ENCODE data around the gene DNTTIP2. TPM values are rescaled to one million over a fixed set of nuclear protein-coding genes. Genes with fewer than 3 reads are reported as not detected.

DNTTIP2 gene
- polyA plus RNA-seq, 1 donor from 2014 or later: 43.8 TPM

- Histone ChIP-seq H3K9me3 (ENCODE audit: low read length) (no peaks in the 10 kb centered on the region), H3K36me3 (ENCODE audit: insufficient read depth, low read length) (peaks cover 4% of the 10 kb centered on the region), H3K4me2 (ENCODE audit: low read length) (no peak overlapping the region), H2AFZ (ENCODE audit: low read depth, low read length) (no peak overlapping the region), H3K9ac (ENCODE audit: low read length) (no peak overlapping the region), H3K27me3 (ENCODE audit: insufficient read depth, low read depth, low read length) (no peaks in the 10 kb centered on the region), H3K4me3 (ENCODE audit: low read length) (no peak overlapping the region), H3F3A (ENCODE audit: insufficient read depth, low read length, poor library complexity, severe bottlenecking) (no peaks in the 10 kb centered on the region), H3K9me2 (ENCODE audit: insufficient read depth, low read length) (no peaks in the 10 kb centered on the region), H3K27ac (ENCODE audit: low read length) (no peak overlapping the region), H3K79me2 (replicated peaks; ENCODE audit: insufficient read depth, low read length) (no peaks in the 10 kb centered on the region), H4K20me1 (ENCODE audit: insufficient read depth) (no peaks in the 10 kb centered on the region)
- TF ChIP-seq, protein P1, sequence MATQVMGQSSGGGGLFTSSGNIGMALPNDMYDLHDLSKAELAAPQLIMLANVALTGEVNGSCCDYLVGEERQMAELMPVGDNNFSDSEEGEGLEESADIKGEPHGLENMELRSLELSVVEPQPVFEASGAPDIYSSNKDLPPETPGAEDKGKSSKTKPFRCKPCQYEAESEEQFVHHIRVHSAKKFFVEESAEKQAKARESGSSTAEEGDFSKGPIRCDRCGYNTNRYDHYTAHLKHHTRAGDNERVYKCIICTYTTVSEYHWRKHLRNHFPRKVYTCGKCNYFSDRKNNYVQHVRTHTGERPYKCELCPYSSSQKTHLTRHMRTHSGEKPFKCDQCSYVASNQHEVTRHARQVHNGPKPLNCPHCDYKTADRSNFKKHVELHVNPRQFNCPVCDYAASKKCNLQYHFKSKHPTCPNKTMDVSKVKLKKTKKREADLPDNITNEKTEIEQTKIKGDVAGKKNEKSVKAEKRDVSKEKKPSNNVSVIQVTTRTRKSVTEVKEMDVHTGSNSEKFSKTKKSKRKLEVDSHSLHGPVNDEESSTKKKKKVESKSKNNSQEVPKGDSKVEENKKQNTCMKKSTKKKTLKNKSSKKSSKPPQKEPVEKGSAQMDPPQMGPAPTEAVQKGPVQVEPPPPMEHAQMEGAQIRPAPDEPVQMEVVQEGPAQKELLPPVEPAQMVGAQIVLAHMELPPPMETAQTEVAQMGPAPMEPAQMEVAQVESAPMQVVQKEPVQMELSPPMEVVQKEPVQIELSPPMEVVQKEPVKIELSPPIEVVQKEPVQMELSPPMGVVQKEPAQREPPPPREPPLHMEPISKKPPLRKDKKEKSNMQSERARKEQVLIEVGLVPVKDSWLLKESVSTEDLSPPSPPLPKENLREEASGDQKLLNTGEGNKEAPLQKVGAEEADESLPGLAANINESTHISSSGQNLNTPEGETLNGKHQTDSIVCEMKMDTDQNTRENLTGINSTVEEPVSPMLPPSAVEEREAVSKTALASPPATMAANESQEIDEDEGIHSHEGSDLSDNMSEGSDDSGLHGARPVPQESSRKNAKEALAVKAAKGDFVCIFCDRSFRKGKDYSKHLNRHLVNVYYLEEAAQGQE (IDR thresholded peaks at IDR 0.05; ENCODE audit: borderline replicate concordance): no peak
- TF ChIP-seq TAF1 (IDR thresholded peaks at IDR 0.05; ENCODE audit: low read depth) (no peak), EP300 (conservative IDR thresholded peaks at IDR 0.05; ENCODE audit: poor library complexity, severe bottlenecking) (no peak), RAD21 (conservative IDR thresholded peaks at IDR 0.05) (no peak), POLR2AphosphoS5 (IDR thresholded peaks at IDR 0.05) (no peak), MXI1 (conservative IDR thresholded peaks at IDR 0.05; ENCODE audit: poor library complexity, severe bottlenecking) (no peak), SMC3 (conservative IDR thresholded peaks at IDR 0.05; ENCODE audit: poor library complexity) (no peak), EZH2 (IDR thresholded peaks at IDR 0.05; ENCODE audit: borderline replicate concordance, insufficient read depth, low read length, poor library complexity, severe bottlenecking) (no peak)
- TF ChIP-seq, protein P2, sequence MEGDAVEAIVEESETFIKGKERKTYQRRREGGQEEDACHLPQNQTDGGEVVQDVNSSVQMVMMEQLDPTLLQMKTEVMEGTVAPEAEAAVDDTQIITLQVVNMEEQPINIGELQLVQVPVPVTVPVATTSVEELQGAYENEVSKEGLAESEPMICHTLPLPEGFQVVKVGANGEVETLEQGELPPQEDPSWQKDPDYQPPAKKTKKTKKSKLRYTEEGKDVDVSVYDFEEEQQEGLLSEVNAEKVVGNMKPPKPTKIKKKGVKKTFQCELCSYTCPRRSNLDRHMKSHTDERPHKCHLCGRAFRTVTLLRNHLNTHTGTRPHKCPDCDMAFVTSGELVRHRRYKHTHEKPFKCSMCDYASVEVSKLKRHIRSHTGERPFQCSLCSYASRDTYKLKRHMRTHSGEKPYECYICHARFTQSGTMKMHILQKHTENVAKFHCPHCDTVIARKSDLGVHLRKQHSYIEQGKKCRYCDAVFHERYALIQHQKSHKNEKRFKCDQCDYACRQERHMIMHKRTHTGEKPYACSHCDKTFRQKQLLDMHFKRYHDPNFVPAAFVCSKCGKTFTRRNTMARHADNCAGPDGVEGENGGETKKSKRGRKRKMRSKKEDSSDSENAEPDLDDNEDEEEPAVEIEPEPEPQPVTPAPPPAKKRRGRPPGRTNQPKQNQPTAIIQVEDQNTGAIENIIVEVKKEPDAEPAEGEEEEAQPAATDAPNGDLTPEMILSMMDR (IDR thresholded peaks at IDR 0.05; ENCODE audit: poor library complexity, severe bottlenecking): no peak
Observed at GRCh38 chr1:93888900-93889299, 9.9 kb upstream of the DNTTIP2 start.

DNA sequence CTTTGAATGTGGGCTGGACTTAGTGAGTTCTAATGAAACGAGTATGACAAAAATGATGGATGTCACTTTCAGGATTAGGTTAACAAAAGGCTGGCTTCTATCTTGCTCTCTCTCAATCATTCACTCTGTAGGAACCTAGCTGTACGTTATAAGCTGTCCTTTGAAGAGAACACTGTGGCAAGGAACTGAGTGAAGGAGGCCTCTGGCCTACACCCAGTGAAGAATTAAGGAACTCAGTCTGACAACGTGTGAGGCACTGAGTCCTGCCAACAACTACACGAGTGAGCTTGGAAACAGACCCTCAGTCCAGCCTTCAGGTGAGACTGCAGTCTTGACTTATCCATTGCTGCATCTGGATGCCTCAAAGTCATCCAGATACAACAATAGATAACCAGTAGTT lies 3.3 kb upstream of the DNTTIP2 start:
- no peaks in the 10 kb centered on the region for H4K20me1 ChIP-seq (ENCODE audit: insufficient read depth)
- no peak overlapping the region for H3K4me2 ChIP-seq (ENCODE audit: low read length)
- H3K27ac ChIP-seq (ENCODE audit: low read length): no peak overlapping the region
- H3K27me3 ChIP-seq (ENCODE audit: insufficient read depth, low read depth, low read length): no peaks in the 10 kb centered on the region
- H2AFZ ChIP-seq (ENCODE audit: low read depth, low read length): no peak overlapping the region
- H3K9me2 ChIP-seq (ENCODE audit: insufficient read depth, low read length): no peaks in the 10 kb centered on the region
- no peaks in the 10 kb centered on the region for H3K36me3 ChIP-seq (ENCODE audit: insufficient read depth, low read length)
- no peaks in the 10 kb centered on the region for H3K9me3 ChIP-seq (ENCODE audit: low read length)
- H3K4me3 ChIP-seq (ENCODE audit: low read length): no peak overlapping the region
- TF ChIP-seq, protein P1 (IDR thresholded peaks at IDR 0.05; ENCODE audit: borderline replicate concordance): no peak
- TF ChIP-seq TAF1 (IDR thresholded peaks at IDR 0.05; ENCODE audit: low read depth): no peak
- no peak for TF ChIP-seq EZH2 (IDR thresholded peaks at IDR 0.05; ENCODE audit: borderline replicate concordance, insufficient read depth, low read length, poor library complexity, severe bottlenecking)
- TF ChIP-seq, protein P2 (IDR thresholded peaks at IDR 0.05; ENCODE audit: poor library complexity, severe bottlenecking): no peak
- TF ChIP-seq EP300 (conservative IDR thresholded peaks at IDR 0.05; ENCODE audit: poor library complexity, severe bottlenecking): no peak
- TF ChIP-seq SMC3 (conservative IDR thresholded peaks at IDR 0.05; ENCODE audit: poor library complexity): no peak
- TF ChIP-seq POLR2AphosphoS5 (IDR thresholded peaks at IDR 0.05): no peak
- H3K9ac ChIP-seq (ENCODE audit: low read length): no peak overlapping the region
- no peaks in the 10 kb centered on the region for H3F3A ChIP-seq (ENCODE audit: insufficient read depth, low read length, poor library complexity, severe bottlenecking)
- peaks cover 16% of the 10 kb centered on the region for H3K79me2 ChIP-seq (replicated peaks; ENCODE audit: insufficient read depth, low read length)

All from neural cell (in vitro differentiated cells).